Measurements from ENCODE around the gene C16orf87. TPM values are rescaled to one million over a fixed set of nuclear protein-coding genes. Genes with fewer than 3 reads are reported as not detected.
"Not testable (repeated sequence)": the region's sequence is repeated elsewhere in the genome, so short reads cannot be mapped to it uniquely, and the experiment has no call there.

The C16orf87 gene
- polyA plus RNA-seq, 3 donors, result 6.1 to 9.7 (median 7.6) TPM

- H3K4me3 ChIP-seq (replicated peaks in 1 of 3; ENCODE audit: low read depth in 2 of 3, low read length in 3 of 3), result no peak overlapping the region
- intact Hi-C loops (cut with micrococcal nuclease), result no loop called here
- no peak overlapping the region for H3K27ac ChIP-seq (ENCODE audit: low read depth in 1 of 2, low read length in 2 of 2)
- 90% methylated on average over 2 of the region's 8 CpGs for WGBS (ENCODE audit: insufficient coverage)
- DNase-seq, result no peak
- Mint-ChIP-seq H3K9me3 (peaks cover 0 to 5% (median 2%) of the 10 kb centered on the region in 7 donors), H3K36me3 (no peaks in the 10 kb centered on the region), H3K27ac (peak overlapping the region in 1 of 7 donors; percentile 33), H3K27me3 (ENCODE audit: low read depth in 3 of 3) (peaks cover 0 to 12% (median 3%) of the 10 kb centered on the region in 3 donors), H3K4me1 (peaks cover 25% of the 10 kb centered on the region), H3K4me3 (no peak overlapping the region)
- no peaks in the 10 kb centered on the region for H3K79me2 ChIP-seq (ENCODE audit: insufficient read depth, low read length)
- H3K9me3 ChIP-seq (replicated peaks in 1 of 2; ENCODE audit: control insufficient read depth in 1 of 2, insufficient read depth in 1 of 2, low read length in 2 of 2), result no peaks in the 10 kb centered on the region
- H3K4me1 ChIP-seq (ENCODE audit: control insufficient read depth in 1 of 2, insufficient read depth in 2 of 2, low read length in 2 of 2), result peaks cover 8 to 10% of the 10 kb centered on the region in 2 donors
- H3K27me3 ChIP-seq (ENCODE audit: control insufficient read depth in 2 of 2, insufficient read depth in 2 of 2, low read length in 2 of 2), result no peaks in the 10 kb centered on the region
- no peaks in the 10 kb centered on the region for H3K36me3 ChIP-seq (replicated peaks in 1 of 2; ENCODE audit: control insufficient read depth in 1 of 2, insufficient read depth in 2 of 2, low read length in 2 of 2)
- no peaks in the 10 kb centered on the region for H4K20me1 ChIP-seq (ENCODE audit: insufficient read depth, low read length)
- no peak overlapping the region for H3K4me2 ChIP-seq (replicated peaks; ENCODE audit: extremely low read depth, low read length, poor library complexity, severe bottlenecking)
- no peak overlapping the region for H3K9ac ChIP-seq (ENCODE audit: insufficient read depth, low read length, poor library complexity, severe bottlenecking)
- no peak overlapping the region for H2AFZ ChIP-seq (ENCODE audit: insufficient read depth, low read depth, low read length, poor library complexity, severe bottlenecking)
- no peak for TF ChIP-seq CTCF (IDR thresholded peaks at IDR 0.05)
Measured at GRCh38 chr16:46871597-46871996, 40.6 kb upstream of the C16orf87 start.

GRCh38 chr16:46868891-46869290 lies 37.9 kb upstream of the C16orf87 start:
- DNase-seq, result not testable (repeated sequence)
- peaks cover 37% of the 10 kb centered on the region for H3K4me1 Mint-ChIP-seq
- whole genome bisulfite sequencing (ENCODE audit: insufficient coverage), result 25% methylated on average over 1 of the region's 2 CpGs

GRCh38 chr16:46867486-46867885 lies 36.5 kb upstream of the C16orf87 start:
- H4K20me1 ChIP-seq (ENCODE audit: insufficient read depth, low read length); H3K9ac ChIP-seq (ENCODE audit: insufficient read depth, low read length, poor library complexity, severe bottlenecking); H3K36me3 ChIP-seq (replicated peaks in 1 of 2; ENCODE audit: control insufficient read depth in 1 of 2, insufficient read depth in 2 of 2, low read length in 2 of 2); H3K27me3 Mint-ChIP-seq (ENCODE audit: low read depth in 3 of 3); H3K27me3 ChIP-seq (ENCODE audit: control insufficient read depth in 2 of 2, insufficient read depth in 2 of 2, low read length in 2 of 2); intact Hi-C loops (cut with micrococcal nuclease); H3K9me3 Mint-ChIP-seq; H2AFZ ChIP-seq (ENCODE audit: insufficient read depth, low read depth, low read length, poor library complexity, severe bottlenecking); H3K9me3 ChIP-seq (replicated peaks in 1 of 2; ENCODE audit: control insufficient read depth in 1 of 2, insufficient read depth in 1 of 2, low read length in 2 of 2); H3K27ac ChIP-seq (ENCODE audit: low read depth in 1 of 2, low read length in 2 of 2); H3K79me2 ChIP-seq (ENCODE audit: insufficient read depth, low read length); H3K36me3 Mint-ChIP-seq; H3K4me3 ChIP-seq (replicated peaks in 1 of 3; ENCODE audit: low read depth in 2 of 3, low read length in 3 of 3); H3K4me2 ChIP-seq (replicated peaks; ENCODE audit: extremely low read depth, low read length, poor library complexity, severe bottlenecking); DNase-seq; H3K4me3 Mint-ChIP-seq: not testable (repeated sequence)
- H3K4me1 Mint-ChIP-seq, result peaks cover 39% of the 10 kb centered on the region
- peak overlapping the region in 1 of 7 donors; percentile 18 for H3K27ac Mint-ChIP-seq
- H3K4me1 ChIP-seq (ENCODE audit: control insufficient read depth in 1 of 2, insufficient read depth in 2 of 2, low read length in 2 of 2), result peaks cover 20 to 30% of the 10 kb centered on the region in 2 donors
- WGBS (ENCODE audit: insufficient coverage), result no CpG with 5 or more reads among the region's 2 CpGs

More at GRCh38 chr16:46868891-46869290, 37.9 kb upstream of the C16orf87 start:
- H3K4me2 ChIP-seq (replicated peaks; ENCODE audit: extremely low read depth, low read length, poor library complexity, severe bottlenecking); H3K27ac ChIP-seq (ENCODE audit: low read depth in 1 of 2, low read length in 2 of 2); intact Hi-C loops (cut with micrococcal nuclease); H3K27me3 Mint-ChIP-seq (ENCODE audit: low read depth in 3 of 3); H3K36me3 Mint-ChIP-seq; H3K79me2 ChIP-seq (ENCODE audit: insufficient read depth, low read length); H3K4me3 ChIP-seq (replicated peaks in 1 of 3; ENCODE audit: low read depth in 2 of 3, low read length in 3 of 3); H4K20me1 ChIP-seq (ENCODE audit: insufficient read depth, low read length); H3K36me3 ChIP-seq (replicated peaks in 1 of 2; ENCODE audit: control insufficient read depth in 1 of 2, insufficient read depth in 2 of 2, low read length in 2 of 2); H3K27me3 ChIP-seq (ENCODE audit: control insufficient read depth in 2 of 2, insufficient read depth in 2 of 2, low read length in 2 of 2); H2AFZ ChIP-seq (ENCODE audit: insufficient read depth, low read depth, low read length, poor library complexity, severe bottlenecking); H3K9ac ChIP-seq (ENCODE audit: insufficient read depth, low read length, poor library complexity, severe bottlenecking); H3K9me3 ChIP-seq (replicated peaks in 1 of 2; ENCODE audit: control insufficient read depth in 1 of 2, insufficient read depth in 1 of 2, low read length in 2 of 2); H3K4me3 Mint-ChIP-seq; H3K9me3 Mint-ChIP-seq: not testable (repeated sequence)
- peaks cover 20 to 29% of the 10 kb centered on the region in 2 donors for H3K4me1 ChIP-seq (ENCODE audit: control insufficient read depth in 1 of 2, insufficient read depth in 2 of 2, low read length in 2 of 2)
- H3K27ac Mint-ChIP-seq, result peak overlapping the region in 1 of 7 donors; percentile 72
